NCI-H2171 (cell line): Measurements from ENCODE around the gene ZNF689.
"Not testable (repeated sequence)": the region's sequence is repeated elsewhere in the genome, so short reads cannot be mapped to it uniquely, and the experiment has no call there.

Experiments used
- DNase-seq: peaks from one replicate; lab custom pipeline; 2025; lab: John Stamatoyannopoulos, UW

Gene ZNF689

DNA sequence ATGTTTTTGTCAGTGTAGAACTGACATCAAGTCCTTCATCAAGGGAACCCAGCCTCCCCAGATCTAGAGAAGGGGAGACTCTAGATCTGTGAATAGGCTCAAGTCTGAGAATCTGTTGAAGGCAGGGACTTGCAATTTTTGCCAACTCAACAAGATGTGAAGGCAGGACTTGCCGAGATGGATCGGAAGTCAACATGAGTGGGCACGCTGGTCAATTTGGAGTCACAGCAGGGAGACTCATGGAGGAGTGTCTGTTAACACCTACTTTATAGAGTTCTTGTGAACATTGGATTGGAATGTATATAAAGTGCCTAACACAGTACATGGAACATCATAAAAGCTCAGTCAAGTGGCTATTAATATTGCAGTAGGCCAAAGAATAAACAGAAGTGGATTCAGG, 10.0 kb downstream of the ZNF689 start:
- no peak for DNase-seq

DNA sequence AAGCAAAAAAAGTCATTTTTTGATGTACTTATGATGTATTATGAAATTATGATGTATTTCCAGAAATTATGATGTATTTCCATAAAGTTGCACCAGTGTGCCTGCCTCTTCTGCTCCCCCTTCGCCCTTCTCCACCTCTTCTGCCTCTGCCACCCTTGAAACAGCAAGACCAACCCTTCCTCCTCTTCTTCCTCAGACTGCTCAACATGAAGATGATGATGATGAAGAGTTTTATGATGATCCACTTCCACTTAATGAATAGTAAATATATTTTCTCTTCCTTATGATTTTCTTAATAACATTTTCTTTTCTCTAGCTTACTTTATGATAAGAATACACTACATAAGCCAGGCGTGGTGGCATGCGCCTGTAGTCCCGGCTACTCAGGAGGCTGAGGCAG, 17.3 kb downstream of the ZNF689 start:
- no peak for DNase-seq

DNA sequence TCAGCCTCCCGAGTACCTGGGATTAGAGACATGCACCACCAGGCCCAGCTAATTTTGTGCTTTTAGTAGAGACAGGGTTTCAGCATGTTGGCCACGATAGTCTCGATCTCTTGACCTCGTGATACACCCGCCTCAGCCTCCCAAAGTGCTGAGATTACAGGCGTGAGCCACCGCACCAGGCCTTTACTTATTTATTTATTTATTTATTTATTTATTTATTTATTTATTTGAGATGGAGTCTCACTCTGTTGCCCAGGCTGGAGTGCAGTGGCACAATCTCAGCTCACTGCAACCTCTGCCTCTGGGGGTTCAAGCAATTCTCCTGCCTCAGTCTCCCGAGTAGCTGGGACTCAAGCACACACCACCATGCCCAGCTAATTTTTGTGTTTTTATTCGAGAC, 19.3 kb downstream of the ZNF689 start:
- not testable (repeated sequence) for DNase-seq

DNA sequence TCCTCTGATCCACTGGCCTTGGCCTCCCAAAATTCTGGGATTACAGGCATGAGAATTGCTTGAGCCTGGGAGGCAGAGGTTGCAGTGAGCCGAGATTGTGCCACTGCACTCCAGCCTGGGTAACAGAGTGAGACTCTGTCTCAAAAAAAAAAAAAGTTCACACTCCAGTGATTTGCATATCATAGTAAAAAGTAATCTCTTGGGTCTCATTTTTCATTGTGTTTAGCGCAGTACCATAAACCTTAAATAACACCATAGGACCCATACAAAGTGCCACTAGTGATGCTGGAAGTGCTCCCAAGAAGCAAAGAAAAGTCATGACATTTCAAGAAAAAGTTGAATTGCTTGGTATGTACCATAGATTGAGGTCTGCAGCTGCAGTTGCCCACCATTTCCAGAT, 20.6 kb downstream of the ZNF689 start:
- not testable (repeated sequence) for DNase-seq

DNA sequence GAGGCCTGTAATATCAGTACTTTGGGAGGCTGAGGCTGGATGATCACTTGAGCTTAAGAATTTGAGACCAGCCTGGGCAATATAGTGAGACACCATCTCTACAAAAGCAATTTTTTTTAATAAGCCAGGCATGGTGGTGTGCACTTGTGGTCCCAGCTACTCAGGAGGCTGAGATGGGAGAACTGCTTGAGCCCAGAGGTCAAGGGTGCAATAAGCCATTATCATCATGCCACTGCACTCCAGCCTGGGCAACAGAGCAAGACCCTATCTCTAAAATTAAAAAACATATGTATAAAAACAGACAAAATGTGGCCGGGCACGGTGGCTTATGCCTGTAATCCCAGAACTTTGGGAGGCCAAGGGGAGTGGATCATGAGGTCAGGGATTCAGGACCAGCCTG, 21.5 kb downstream of the ZNF689 start:
- DNase-seq = no peak

DNA sequence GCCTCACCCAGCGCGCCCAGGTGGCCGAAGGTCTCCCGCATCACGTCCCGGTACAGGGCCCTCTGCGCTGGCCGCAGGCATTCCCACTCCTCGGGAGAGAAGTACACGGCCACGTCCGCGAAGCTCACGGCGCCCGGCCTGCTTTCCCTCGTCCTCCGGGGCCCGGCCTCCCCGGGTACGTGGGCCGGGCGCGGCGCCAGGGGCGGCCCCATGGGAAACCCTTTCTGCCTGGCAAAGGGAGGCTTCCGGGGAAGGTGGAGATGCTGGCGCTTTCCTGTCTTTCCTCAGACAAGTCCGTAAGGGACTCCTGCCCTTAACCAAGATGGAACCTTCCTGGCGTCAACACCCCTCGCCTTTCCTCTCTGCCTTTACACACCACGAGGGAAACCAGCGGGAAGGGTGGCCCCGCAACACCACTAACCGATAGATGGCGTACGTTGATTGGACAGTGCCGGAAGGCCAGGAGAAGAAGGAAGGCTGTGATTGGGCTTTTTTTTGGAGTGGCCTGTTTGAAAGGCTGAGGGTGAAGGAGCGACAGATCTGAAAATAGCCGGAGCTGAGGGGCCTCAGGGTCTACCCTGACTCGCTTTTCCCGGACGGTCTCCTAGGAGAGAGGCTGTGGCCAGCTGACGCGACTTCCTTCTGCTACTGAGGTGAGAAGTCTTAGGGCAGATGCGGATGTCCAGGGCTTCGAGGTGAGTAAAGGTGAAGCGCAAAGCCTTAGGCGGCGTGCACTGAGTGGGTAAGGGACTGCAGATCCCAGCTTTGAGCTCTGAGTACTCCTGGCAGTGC, 24.6 kb downstream of the ZNF689 start, which contains the start of gene ZNF785:
TSS of gene ZNF785 (minus strand) at position 298 of the 792 bp plus-strand sequence. CDS start at position 212, 86 bp downstream.
- DNase-seq = peak; percentile 98

DNA sequence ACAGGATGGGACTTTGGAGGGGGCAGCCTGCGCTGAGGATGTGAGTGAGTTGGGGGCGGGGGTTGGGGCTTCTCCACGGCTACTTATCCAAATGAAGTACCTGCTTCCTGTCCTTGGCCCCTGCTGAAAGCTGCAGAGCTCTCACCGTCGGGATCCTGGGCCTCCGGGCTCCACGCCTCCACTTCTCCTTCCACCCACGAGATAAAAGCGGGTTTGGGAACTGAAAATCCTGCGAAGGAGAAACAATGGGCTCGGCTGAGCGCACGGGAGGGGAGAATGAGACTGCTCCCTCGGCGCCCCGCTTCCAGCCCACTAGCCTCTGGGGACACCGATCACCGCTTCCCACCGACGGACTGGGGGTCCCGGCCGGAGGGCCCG, 25.2 kb downstream of the ZNF689 start:
- DNase-seq = no peak

DNA sequence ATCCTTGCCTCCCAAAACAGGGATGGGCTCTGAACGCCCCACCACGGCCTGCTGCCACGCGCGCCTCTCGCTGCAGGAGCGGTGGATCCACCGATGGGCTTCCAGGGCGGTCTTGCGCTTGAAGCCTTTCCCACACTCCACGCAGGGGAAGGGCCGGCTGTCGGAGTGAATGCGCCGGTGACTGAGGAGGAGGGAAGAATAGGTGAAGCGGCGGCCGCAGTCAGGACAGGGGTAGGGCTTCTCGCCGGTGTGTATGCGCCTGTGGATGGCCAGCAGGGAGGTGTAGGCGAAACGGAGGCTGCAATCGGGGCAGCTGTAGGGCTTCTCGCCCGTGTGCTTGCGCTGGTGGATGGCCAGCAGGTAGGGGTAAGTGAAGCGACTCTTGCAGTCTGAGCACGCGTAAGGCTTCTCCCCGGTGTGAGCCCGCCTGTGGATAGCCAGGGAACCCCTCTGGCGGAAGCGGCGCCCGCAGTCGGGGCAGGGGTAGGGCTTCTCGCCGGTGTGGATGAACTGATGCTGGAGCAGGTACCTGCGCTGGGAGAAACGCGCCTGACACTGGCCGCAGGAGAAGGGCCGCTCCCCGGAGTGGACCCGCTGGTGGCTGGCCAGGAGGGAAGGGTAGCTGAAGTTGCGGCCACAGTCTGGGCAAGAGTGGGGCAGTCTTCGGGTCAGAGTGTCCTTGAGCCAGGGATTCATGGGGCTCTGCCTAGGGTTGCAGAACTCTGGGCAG, 27.4 kb downstream of the ZNF689 start:
- no peak for DNase-seq

DNA sequence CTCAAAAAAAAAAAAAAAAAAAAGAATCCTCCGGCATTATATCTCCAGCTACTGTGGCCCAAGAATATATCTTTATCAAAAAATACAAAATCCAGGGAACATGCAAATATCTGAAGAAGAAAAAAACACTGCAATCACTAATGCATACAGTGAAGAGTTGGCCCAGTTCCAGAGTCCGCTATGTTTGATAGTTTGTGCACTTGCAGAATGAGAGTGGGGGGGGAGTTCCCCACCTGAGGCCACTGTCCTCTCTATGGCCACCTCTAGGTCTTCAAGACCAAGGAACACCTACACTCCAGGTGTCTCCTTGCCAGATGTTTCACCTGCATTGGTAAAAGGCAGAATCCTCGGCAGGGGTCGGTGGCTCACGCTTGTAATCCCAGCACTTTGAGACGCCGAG, 28.7 kb downstream of the ZNF689 start:
- no peak for DNase-seq

DNA sequence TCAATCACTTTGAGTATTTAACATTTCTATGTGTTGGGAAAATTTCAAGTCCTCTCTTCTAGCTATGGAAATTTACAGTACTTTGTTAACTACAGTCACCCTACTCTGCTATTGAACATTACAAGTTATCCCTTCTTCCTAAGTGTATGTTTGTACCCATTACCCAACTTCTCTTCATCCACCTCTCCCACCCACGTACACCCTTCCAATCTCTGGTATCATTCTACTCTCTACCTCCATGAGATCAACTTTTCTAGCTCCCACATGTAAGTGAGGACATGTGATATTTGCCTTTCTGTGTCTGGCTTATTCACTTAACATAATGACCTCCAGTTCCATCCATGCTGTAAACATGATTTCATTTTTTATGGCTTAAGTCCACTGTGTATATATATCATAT, 35.5 kb downstream of the ZNF689 start:
- no peak for DNase-seq

DNA sequence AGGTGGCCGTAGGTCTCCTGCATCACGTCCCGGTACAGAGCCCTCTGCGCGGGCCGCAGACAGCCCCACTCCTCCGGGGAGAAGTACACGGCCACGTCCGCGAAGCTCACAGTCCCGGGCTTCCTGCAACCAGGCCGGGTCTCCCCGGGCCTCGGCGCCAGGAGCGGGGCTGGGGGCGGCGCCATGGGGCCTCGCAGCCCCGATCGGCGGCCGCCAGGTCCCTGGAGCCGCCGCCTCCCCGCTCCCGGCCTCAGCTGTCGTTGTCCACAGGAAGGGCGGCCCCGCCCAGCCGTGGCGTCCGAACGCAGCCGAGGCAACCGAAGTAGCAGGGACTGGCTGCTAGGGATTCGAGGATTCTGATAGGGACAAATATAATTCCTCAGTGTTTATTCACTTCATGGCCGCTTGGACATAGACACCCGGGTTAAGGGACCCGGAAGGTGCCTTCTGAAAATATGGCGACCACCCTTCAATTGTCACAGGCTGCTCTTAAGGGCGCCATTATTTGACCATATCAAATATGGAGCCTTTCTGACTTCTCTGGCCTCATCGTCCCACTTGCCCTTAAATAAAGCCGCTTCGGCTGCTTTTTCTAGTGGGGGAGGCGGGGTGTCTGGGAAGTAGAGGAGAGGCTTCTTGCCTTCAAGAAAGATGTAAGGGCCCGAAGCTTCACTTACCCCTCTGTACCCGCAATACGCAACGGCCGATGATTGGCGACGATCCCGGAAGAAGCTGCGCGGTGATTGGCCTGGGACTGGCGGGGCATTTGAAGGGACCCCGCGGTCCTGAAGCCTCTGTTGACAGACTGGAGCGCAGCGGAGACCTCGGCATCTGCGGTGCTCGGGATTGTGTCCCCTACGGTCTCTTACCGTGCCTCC, 38.5 kb downstream of the ZNF689 start, which contains the start of gene ZNF688:
TSS of gene ZNF688 (minus strand) at position 270 of the 878 bp plus-strand sequence. CDS start at position 185, 85 bp downstream.
- DNase-seq = peak; percentile 97

DNA sequence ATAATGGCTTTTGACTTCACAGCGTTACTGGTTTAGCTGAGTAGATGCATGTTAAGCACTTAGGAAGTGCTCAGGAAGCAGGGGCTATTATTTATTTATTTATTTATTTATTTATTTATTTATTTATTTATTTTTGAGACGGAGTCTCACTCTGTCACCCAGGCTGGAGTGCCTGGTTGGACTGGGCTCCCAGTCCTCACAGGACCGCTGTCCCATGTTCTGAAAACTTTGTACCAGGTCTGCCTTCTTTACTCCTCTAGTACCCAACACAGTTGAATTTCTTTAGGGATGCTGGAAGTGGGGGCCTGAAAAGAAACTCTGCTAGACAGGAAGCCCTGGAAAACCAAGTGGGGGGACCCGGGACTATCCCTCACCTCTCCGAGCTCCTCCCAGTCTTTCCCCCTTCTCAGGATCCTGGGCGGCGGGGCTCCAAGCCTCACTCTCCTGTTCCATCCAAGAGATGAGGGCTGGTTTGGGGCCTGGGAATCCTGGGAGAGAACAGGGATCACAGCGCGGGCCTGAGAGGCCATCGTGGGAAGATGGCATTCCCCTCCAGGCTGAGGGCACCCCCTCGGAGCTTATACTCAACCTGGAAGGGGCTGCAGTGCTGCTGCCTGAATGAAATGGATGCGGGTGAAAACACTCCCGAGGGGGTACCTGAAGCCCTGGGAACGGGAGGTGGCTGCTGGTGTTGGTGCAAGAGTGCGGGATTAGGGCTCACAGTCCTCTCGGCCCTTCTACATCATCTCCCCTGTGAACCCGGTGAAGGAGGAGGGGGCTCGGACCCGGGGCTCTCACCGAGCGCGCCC, 39.3 kb downstream of the ZNF689 start:
- no peak for DNase-seq

DNA sequence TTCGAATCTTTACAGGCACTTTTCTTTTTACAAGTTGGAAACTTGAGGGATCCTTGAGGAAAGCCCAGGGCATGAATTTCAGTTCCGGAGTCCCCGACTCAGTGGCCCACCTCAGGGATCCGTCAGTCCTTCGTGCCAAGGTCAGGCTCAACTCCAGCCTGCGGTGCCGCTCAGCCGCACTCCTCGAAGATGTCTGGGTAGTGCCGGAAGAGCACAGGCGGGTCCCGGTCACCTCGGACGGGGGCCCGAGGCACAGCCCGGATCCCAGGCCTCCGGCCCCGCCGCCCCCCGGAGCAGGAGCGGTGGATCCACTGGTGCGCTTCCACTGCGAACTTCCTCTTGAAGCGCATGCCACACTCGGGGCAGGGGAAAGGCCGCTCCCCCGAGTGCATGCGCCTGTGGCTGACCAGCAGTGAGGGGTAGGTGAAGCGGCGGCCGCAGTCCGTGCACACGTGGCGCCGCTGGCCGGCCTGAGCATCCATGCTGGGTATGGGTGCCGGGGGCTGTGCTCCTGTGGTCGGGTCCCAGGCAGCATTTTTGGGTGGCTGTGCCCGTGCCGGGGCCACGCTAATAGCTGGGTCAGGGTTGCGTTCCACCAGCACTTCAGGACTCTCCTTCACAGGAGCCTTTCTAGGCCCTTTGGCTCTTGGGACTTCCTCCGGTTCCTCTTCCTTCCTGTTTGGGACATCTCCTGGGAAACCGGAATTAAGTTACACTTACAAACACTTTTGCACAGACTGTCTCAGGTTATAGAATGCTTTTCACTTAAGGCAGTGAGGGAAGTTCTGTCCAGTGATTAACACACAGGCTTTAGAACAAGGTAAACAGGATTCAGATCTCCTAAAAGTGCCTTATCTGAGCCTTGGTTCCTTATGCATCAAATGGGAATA, 40.2 kb downstream of the ZNF689 start:
- no peak for DNase-seq

DNA sequence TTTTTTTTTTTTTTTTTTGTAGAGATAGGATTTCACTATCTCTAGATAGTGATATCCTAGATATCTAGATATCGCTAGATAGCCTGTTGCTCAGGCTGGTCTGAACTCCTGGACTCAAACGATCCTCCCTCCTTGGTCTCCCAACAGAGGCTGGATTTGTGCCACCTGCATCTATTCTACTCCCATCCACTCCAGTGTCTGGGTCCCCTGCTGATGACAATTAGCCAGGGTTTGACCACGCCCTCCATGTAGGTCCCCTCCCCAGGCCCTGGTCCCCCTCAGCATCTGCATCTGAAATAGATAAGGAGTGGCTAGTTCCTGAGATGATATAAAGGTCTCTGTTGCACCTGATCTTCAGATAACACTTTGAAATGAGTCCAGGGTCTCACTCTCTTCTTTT, 40.9 kb downstream of the ZNF689 start:
- DNase-seq = no peak

DNA sequence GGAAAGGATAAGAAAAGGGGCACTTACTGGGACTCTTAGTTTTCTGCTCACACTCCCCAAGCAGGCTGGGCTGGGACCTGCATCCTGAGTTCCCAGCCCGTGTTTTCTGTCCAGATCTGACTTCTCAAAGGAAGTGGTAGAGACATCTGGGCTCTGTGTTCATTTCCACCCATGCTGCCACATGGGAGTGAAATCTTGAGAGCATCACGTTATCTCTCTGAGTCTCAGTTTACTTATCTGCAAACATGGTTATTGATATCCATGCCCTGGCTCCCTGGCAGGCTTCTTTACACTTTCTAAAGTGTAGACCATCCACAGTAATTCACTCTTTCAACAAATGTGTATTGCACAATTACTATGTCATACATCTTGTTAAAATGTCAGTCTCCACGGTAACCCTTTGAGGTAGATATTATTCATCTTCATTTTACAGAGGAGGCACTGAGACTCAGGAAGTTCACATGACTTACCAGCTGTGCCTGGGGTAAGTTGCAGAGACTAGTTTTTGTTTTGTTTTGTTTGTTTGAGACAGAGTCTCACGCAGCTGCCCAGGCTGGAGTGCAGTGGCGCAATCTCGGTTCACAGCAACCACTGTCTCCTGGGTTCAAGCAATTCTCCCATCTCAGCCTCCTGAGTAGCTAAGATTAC, 42.1 kb downstream of the ZNF689 start:
- no peak for DNase-seq

DNA sequence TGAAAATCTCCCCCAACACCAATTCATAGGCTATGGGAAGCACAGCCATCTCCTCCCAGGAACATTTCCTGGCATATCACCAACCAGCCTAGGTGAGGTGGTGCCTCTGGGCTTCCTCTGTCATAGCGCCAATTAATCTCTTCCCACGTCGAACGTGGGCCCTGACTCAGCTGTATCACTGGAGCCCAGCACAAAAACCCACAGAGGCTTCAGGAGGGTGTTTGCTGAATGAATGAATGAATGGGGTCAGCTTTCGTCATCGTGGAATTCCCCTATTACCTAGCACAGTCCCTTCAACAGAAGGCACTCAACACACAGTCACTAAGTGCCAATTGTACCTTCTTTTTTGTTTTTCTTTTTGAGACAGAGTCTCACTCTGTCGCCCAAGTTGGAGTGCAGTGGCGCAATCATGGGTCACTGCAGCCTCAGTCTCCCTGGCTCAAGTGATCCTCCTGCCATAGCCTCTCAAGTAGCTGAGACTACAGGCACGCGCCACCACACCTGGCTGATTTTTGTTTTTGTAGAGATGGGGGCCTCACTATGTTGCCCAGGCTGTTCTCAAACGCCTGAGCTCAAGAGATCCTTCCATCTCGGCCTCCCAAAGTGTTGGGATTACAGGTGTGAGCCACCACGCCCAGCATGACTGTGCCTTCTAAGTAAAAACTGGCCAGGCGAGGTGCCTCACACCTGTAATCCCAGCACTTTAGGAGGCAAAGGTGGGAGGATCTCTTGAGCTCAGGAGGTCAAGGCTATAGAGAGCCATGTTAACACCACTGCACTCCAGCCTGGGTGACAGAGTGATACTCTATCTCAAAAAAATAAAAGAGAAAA, 42.8 kb downstream of the ZNF689 start:
- no peak for DNase-seq

DNA sequence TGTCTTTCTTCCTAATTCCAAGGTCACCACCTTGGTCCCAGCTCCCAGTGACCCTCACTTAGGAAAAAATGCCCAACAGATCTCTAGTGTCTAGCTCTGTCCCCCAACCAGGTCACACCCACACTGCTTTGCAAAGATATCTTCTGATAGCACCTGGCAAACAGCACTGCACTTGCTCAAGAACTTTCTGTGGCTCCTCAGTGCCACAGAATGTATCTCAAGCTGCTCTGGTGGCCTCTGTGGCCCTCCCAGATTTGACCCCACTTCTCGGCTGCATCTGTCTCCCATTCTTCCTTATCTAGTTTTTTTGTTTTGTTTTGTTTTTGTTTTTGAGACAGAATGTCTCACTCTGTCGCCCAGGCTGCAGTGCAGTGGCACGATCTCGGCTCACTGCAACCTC, 43.7 kb downstream of the ZNF689 start:
- DNase-seq = no peak

DNA sequence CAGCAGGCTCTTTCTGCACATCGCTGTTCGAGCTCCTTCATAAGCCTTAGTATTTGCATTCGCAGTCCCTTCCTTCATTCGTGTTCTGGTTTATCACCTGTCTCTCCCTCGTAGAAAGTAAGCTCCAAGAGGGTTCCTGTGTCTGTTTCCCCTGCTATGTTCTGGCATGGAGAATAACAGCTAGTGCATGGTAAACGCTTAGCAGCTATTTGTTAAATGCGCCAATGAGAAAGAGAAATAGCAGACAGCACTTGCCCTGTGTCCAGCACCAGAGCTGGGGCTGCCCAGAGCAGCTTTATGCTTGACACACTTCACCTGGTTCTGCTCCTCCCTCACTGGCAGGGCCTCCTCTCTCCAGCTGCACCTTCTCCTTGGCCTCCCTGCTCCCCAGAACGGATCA, 44.2 kb downstream of the ZNF689 start:
- DNase-seq = no peak

DNA sequence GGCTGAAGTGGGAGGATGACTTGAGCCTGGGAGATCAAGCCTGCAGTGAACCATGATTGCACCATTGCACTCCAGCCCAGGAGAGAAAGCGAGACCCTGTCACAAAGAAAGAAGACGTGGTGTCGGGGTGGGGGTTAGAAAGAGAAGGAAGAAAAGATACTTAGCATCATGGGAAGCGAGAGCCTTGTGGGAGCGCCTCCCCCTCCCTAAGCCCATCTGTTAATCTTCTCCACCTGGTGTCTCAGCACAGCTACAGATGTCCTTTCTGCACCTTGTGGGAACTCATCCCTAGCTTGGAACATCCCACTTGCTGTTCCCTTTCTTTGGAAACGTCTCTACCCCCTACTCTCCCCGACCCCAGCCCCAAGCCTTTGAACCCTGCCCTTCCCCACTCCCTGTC, 44.7 kb downstream of the ZNF689 start:
- peak; percentile 48 for DNase-seq
